GM12878 (cell line): Measurements from ENCODE around the gene NOS1.

Source experiments
- ATF3 ChIP-seq: IDR thresholded peaks from 2 replicates; pipeline ENCODE4 v1.6.1; 2011; ENCODE audit warnings: low read depth, mild to moderate bottlenecking, low read length, moderate library complexity, borderline replicate concordance; ENCODE audit errors: extremely low read depth
- BACH1 ChIP-seq: fragments of 450-650 bp; IDR thresholded peaks from 2 replicates; pipeline ENCODE4 v1.6.1; 2017; ENCODE audit warnings: mild to moderate bottlenecking, borderline replicate concordance
- CTCF ChIP-seq, 3 experiments: IDR thresholded peaks in 2 of 3; conservative IDR thresholded peaks in 1 of 3; 2 replicates each; pipeline ENCODE4 v1.5.1; 2011; ENCODE audit warnings: low read depth in 3 of 3, low read length in 3 of 3, mild to moderate bottlenecking in 3 of 3, control low read depth in 2 of 3, moderate library complexity in 2 of 3, inconsistent platforms in 1 of 3, mixed read lengths in 1 of 3; ENCODE audit not compliant: control insufficient read depth in 2 of 3, insufficient read depth in 1 of 3; ENCODE audit errors: extremely low read depth in 1 of 3
- RAD51 ChIP-seq: fragments of 450-650 bp; IDR thresholded peaks from 2 replicates; pipeline ENCODE4 v1.6.1; 2016; ENCODE audit warnings: moderate library complexity, mild to moderate bottlenecking, inconsistent platforms
- REST ChIP-seq: IDR thresholded peaks from 2 replicates; pipeline ENCODE4 v1.6.1; 2012; ENCODE audit warnings: mild to moderate bottlenecking, low read depth, low read length
- SMAD1 ChIP-seq: fragments of 450-650 bp; IDR thresholded peaks from 2 replicates; pipeline ENCODE4 v1.6.1; 2018; ENCODE audit warnings: mild to moderate bottlenecking, low read depth; ENCODE audit not compliant: partially characterized antibody
- SRF ChIP-seq, 2 experiments: IDR thresholded peaks; 2 replicates each; pipeline ENCODE4 v1.6.1; 2011; ENCODE audit warnings: low read depth in 2 of 2, low read length in 2 of 2, mild to moderate bottlenecking in 1 of 2, moderate library complexity in 1 of 2

GRCh38 chr12:117342247-117342646 is 19.2 kb downstream of the NOS1 start:
- TF ChIP-seq BACH1 (no peak), REST (no peak), SRF (IDR thresholded peaks at IDR 0.05; ENCODE audit: low read depth in 2 of 2, low read length in 2 of 2) (no peak), ATF3 (no peak), SMAD1 (no peak), RAD51 (no peak), CTCF (IDR thresholded peaks at IDR 0.05 in 2 of 3, conservative IDR thresholded peaks at IDR 0.05 in 1 of 3; ENCODE audit: control insufficient read depth in 2 of 3, extremely low read depth in 1 of 3, insufficient read depth in 1 of 3, low read depth in 3 of 3, low read length in 3 of 3) (no peak)
